ENCODE data around the gene CCDC34. TPM values are rescaled to one million over a fixed set of nuclear protein-coding genes. Genes with fewer than 3 reads are reported as not detected.
"Not testable (repeated sequence)": the region's sequence is repeated elsewhere in the genome, so short reads cannot be mapped to it uniquely, and the experiment has no call there.

The CCDC34 gene
- total RNA-seq, 1 experiment from 2014 or later: 10.0 TPM

DNA sequence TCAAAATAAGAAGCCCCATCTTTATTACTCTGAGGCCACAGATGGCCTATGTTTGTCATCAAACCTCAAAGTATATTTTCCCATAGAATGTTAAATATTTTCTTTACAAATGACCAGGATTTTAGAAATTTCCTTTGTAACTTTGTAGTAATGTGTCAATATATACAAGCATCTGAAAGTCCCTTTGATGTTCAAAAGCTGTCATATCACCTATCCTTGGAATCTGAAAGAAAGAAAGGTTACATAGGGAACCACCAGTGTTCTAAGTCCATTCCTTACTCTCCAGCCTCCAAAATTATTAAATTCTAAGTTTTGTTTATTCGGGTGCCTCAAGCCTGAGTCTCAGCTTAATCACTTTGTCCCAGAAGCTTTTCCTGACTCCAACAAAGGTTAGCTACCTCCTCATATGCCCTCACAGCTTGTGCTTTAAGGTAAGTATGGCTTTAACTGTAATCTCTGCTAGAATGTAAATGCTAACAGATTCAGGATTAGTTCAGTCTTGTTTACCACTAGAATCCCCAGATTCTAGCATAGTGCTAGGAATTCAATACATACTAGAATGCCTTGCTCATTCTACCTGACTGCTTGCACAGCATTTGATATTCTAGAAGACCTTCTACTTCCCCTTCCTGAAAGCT lies 32.3 kb downstream of the CCDC34 start:
- Histone ChIP-seq H3K4me3 (ENCODE audit: insufficient read depth, low read depth, low read length) (no peak overlapping the region), H3K27me3 (ENCODE audit: control insufficient read depth, insufficient read depth, low read length) (no peaks in the 10 kb centered on the region), H3K36me3 (replicated peaks; ENCODE audit: control insufficient read depth, insufficient read depth, low read length) (no peaks in the 10 kb centered on the region)
- DNase-seq: no peak

- Histone ChIP-seq H3K4me3 (ENCODE audit: insufficient read depth, low read depth, low read length) (no peak overlapping the region), H3K36me3 (replicated peaks; ENCODE audit: control insufficient read depth, insufficient read depth, low read length) (no peaks in the 10 kb centered on the region), H3K27me3 (ENCODE audit: control insufficient read depth, insufficient read depth, low read length) (no peaks in the 10 kb centered on the region)
- no peak for DNase-seq
These were observed 33.0 kb downstream of the CCDC34 start for GRCh38 chr11:27329867-27330632.

DNA sequence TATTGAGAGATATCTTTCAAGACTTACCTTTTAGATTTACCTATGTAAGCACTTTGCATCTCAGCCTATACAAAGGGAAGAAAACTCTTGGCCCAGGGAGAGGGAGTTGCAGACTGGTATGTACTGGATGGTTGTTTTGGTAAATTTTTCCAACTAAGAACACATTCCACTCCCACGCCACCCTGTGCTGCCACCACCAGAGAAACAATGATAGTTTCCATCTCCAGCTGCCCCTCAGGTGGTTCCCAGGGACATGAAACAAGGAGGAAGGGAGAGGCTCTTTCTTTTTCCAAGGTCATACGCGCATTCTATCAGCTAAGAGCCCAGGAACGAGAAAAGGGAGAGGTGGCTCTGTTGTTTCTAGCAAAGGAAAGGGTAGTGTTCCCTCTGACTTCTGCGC lies 34.4 kb downstream of the CCDC34 start:
- peak; percentile 36 for DNase-seq
- H3K4me3 ChIP-seq (ENCODE audit: insufficient read depth, low read depth, low read length): no peak overlapping the region

DNA sequence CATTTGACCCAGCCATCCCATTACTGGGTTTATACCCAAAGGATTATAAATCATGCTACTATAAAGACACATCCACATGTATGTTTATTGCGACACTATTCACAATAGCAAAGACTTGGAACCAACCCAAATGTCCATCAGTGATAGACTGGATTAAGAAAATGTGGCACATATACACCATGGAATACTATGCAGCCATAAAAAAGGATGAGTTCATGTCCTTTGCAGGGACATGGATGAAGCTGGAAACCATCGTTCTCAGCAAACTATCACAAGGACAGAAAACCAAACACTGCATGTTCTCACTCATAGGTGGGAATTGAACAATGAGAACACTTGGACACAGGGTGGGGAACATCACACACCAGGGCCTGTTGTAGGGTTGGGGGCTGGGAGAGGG lies 36.0 kb downstream of the CCDC34 start:
- not testable (repeated sequence) for DNase-seq; H3K36me3 ChIP-seq (replicated peaks; ENCODE audit: control insufficient read depth, insufficient read depth, low read length); H3K27me3 ChIP-seq (ENCODE audit: control insufficient read depth, insufficient read depth, low read length); H3K4me3 ChIP-seq (ENCODE audit: insufficient read depth, low read depth, low read length)

More for the DNA sequence above, 34.4 kb downstream of the CCDC34 start:
- Histone ChIP-seq H3K36me3 (replicated peaks; ENCODE audit: control insufficient read depth, insufficient read depth, low read length) (no peaks in the 10 kb centered on the region), H3K27me3 (ENCODE audit: control insufficient read depth, insufficient read depth, low read length) (no peaks in the 10 kb centered on the region)

- DNase-seq; H3K27me3 ChIP-seq (ENCODE audit: control insufficient read depth, insufficient read depth, low read length); H3K4me3 ChIP-seq (ENCODE audit: insufficient read depth, low read depth, low read length); H3K36me3 ChIP-seq (replicated peaks; ENCODE audit: control insufficient read depth, insufficient read depth, low read length): not testable (repeated sequence)
These were observed 40.8 kb downstream of the CCDC34 start for GRCh38 chr11:27322196-27322595.

DNA sequence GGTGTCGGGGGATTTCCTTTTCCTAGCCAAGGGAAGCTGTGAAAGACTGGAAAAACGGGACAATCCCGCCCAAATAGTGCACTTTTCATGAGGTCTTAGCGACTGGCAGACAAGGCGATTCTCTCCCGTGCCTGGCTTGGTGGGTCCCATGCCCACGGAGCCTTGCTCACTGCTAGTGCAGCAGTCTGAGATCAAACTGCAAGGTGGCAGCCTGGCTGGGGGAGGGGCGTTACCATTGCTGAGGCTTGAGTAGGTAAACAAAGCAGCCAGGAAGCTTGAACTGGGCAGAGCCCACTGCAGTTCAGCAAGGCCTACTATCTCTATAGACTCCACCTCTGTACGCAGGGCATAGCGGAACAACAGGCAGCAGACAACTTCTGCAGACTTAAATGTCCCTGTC lies 41.7 kb downstream of the CCDC34 start:
- not testable (repeated sequence) for H3K36me3 ChIP-seq (replicated peaks; ENCODE audit: control insufficient read depth, insufficient read depth, low read length); H3K27me3 ChIP-seq (ENCODE audit: control insufficient read depth, insufficient read depth, low read length); H3K4me3 ChIP-seq (ENCODE audit: insufficient read depth, low read depth, low read length); DNase-seq

DNA sequence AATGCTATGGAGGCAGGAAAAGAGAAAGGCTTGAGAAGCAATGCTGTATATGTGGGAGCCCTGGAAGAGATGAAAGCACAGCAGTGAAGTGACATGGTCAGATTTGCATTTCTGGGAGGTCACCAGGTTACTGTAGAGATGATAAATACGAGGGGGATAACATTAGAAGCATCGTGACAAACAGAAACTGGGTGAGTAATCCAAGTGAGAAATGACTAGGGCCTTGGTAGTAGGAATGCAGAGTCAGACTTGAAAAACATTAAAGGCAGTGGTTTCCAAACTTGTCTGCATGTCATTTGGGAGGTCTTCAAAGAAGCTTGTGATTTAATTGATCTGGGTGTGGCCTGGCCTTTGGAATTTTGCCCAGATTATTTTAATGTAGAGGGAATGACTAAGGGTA lies 43.9 kb downstream of the CCDC34 start:
- Histone ChIP-seq H3K27me3 (ENCODE audit: control insufficient read depth, insufficient read depth, low read length) (no peaks in the 10 kb centered on the region), H3K36me3 (replicated peaks; ENCODE audit: control insufficient read depth, insufficient read depth, low read length) (no peaks in the 10 kb centered on the region), H3K4me3 (ENCODE audit: insufficient read depth, low read depth, low read length) (no peak overlapping the region)
- no peak for DNase-seq

DNA sequence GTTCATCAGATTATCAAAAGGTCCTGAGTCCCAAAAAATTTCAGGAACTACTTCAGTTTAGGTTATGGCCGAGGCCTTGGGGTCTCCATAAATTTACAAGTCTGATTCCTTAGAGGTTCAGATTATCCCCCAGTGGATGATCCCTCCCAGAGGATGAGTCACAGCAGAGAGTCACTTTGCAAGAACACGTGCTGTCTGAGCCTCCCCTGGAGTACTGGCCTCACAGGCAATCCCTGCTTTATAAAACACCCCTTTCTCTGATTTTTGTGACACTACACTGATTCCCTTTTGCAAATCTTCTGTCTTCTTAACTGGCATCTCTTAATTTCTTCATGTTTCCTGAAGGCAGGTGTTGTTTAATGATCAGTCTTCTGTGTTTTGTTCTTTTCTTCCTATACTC lies 45.3 kb downstream of the CCDC34 start:
- peak; percentile 30 for DNase-seq
- no peaks in the 10 kb centered on the region for H3K36me3 ChIP-seq (replicated peaks; ENCODE audit: control insufficient read depth, insufficient read depth, low read length)
- H3K27me3 ChIP-seq (ENCODE audit: control insufficient read depth, insufficient read depth, low read length): no peaks in the 10 kb centered on the region
- H3K4me3 ChIP-seq (ENCODE audit: insufficient read depth, low read depth, low read length): no peak overlapping the region

DNA sequence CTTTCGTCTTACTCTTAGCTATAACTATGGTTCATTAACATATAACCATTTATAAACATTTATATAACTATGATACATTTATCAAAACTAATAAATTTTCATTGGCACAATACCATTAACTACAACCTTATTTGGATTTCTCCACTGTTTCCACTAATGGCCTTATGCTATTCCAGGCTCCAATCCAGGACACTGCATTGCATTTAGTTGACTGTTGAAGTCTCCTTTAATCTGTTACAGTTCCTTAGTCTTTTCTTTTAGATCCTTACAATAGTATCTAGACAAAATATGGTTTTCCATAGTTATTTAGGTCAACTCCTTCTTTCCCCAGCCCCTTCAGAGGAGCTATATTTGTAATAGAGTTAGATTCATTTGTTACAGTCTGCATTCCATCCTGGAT lies 47.2 kb downstream of the CCDC34 start:
- Histone ChIP-seq H3K27me3 (ENCODE audit: control insufficient read depth, insufficient read depth, low read length) (no peaks in the 10 kb centered on the region), H3K36me3 (replicated peaks; ENCODE audit: control insufficient read depth, insufficient read depth, low read length) (no peaks in the 10 kb centered on the region), H3K4me3 (ENCODE audit: insufficient read depth, low read depth, low read length) (no peak overlapping the region)
- no peak for DNase-seq

- Histone ChIP-seq H3K4me3 (ENCODE audit: insufficient read depth, low read depth, low read length) (no peak overlapping the region), H3K27me3 (ENCODE audit: control insufficient read depth, insufficient read depth, low read length) (no peaks in the 10 kb centered on the region), H3K36me3 (replicated peaks; ENCODE audit: control insufficient read depth, insufficient read depth, low read length) (no peaks in the 10 kb centered on the region)
- no peak for DNase-seq
These were observed 49.7 kb downstream of the CCDC34 start for GRCh38 chr11:27313157-27313821.

- DNase-seq: no peak
- Histone ChIP-seq H3K4me3 (ENCODE audit: insufficient read depth, low read depth, low read length) (no peak overlapping the region), H3K27me3 (ENCODE audit: control insufficient read depth, insufficient read depth, low read length) (no peaks in the 10 kb centered on the region), H3K36me3 (replicated peaks; ENCODE audit: control insufficient read depth, insufficient read depth, low read length) (no peaks in the 10 kb centered on the region)
These were observed 50.9 kb downstream of the CCDC34 start for GRCh38 chr11:27312110-27312509.

DNA sequence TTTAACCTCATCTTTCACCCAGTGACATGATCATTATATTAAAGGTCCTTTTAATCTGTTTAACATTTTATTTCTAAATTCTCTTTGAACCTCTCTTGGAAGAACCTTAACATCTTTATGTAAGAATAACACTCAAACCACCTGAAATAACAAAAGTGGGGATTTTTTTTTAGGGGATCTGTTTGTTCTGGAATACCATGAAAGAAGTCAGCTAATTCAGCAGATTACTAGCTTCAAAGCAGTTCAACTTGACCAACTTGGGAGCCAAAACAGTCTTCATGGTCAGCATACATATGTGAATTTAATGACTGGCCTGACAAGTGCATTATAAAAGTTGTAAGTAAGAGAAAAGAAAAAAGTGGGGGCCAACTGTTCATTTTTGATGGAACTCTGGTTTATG lies 52.3 kb downstream of the CCDC34 start:
- H3K4me3 ChIP-seq (ENCODE audit: insufficient read depth, low read depth, low read length): no peak overlapping the region
- no peak for DNase-seq
- H3K27me3 ChIP-seq (ENCODE audit: control insufficient read depth, insufficient read depth, low read length): no peaks in the 10 kb centered on the region
- no peaks in the 10 kb centered on the region for H3K36me3 ChIP-seq (replicated peaks; ENCODE audit: control insufficient read depth, insufficient read depth, low read length)

DNA sequence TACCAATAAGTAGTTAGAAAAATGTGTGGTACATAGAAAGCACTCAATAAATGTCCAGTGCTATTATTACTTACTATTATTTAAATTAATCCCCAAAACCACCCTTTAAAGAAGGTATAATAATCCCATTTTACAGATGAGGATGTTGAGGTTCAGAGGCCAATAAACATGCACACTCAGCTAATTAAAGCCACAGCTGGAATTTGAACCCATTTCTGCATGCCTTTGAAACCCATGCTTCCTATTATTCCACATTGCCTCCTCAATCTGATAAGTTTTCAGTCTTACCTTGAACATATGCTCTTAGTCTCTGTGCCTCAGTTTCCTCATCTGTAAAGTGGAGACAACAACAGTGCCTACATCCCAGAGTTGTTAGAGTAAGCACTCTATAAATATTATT lies 52.8 kb downstream of the CCDC34 start:
- Histone ChIP-seq H3K4me3 (ENCODE audit: insufficient read depth, low read depth, low read length) (no peak overlapping the region), H3K36me3 (replicated peaks; ENCODE audit: control insufficient read depth, insufficient read depth, low read length) (no peaks in the 10 kb centered on the region), H3K27me3 (ENCODE audit: control insufficient read depth, insufficient read depth, low read length) (no peaks in the 10 kb centered on the region)
- DNase-seq: no peak

DNA sequence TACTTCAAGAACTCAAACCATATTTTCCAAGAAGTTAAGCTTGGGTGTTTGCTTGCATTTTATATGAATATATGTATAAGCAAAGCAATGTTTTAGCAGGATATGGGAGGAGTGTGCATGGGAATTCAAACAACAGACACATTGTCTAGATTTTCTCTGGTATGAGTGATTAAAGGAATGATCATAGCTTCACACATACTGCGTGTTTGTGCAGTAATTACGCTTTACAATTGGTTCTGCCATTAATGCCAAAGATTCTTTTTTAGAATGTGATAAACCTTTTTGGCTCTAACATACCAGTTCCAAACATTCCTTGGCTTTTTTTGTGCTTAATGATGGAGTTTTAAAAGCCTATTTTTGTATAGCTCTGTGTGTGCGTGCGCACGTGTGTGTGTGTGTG lies 54.0 kb downstream of the CCDC34 start:
- Histone ChIP-seq H3K4me3 (ENCODE audit: insufficient read depth, low read depth, low read length) (no peak overlapping the region), H3K36me3 (replicated peaks; ENCODE audit: control insufficient read depth, insufficient read depth, low read length) (no peaks in the 10 kb centered on the region), H3K27me3 (ENCODE audit: control insufficient read depth, insufficient read depth, low read length) (no peaks in the 10 kb centered on the region)
- no peak for DNase-seq

DNA sequence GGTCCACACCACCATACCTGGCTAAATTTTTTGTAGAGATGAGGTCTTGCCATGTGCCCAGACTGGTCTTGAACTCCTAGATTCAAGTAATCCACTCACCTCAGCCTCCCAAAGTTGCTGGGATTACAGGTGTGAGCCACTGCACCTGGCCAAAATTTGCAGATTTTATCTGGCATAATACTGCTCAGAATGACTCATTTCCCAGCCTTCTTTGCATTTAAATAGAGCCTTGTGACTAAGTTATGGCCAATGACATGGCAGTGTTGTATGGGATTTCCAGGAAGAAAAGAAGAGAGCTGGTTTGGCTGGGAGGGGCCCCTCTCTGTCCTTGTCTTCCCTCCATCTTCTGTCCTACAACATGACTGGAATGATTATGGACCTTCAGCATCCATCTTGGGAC lies 55.8 kb downstream of the CCDC34 start:
- Histone ChIP-seq H3K27me3 (ENCODE audit: control insufficient read depth, insufficient read depth, low read length) (no peaks in the 10 kb centered on the region), H3K4me3 (ENCODE audit: insufficient read depth, low read depth, low read length) (no peak overlapping the region), H3K36me3 (replicated peaks; ENCODE audit: control insufficient read depth, insufficient read depth, low read length) (no peaks in the 10 kb centered on the region)
- no peak for DNase-seq

All from H7 (cell line).